ENCODE data around the gene SCARB1.

DNA sequence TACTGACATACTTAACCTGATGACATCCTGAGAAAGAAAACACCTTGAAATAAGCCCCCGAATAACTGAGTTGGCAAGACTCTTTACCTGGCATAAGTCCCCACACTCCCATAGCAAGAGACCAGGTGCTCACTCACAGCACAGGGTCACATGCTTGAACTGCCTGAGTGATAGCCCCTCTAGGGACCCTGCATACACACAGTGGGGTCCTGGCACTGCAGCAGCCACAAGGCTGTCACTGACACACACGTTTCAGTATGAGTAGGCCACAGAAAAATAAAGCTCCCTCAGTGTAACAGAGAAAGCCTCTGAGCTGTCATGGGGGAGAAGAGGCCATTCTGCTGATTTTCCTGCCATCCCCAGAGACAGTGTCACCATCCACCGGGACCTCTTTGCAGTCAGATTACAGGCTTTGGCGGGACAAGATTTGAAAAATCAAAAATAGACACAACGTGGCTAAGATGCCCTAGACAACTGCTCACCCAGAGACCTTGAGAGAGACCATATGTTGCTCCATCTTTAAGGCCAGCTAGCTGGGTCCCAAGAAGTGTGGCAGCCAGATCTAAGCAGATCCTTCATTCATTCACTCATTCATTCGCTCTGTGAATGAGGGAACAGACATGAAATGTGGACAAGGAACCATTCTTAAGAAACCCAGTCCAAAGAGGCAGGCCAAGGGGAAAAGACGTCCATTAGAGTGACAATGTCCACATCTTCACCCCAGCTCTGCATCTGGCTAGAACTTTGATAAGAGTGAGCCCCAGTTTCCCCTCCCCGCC lies 1.6 kb downstream of the SCARB1 start:
- TF ChIP-seq, protein P1, sequence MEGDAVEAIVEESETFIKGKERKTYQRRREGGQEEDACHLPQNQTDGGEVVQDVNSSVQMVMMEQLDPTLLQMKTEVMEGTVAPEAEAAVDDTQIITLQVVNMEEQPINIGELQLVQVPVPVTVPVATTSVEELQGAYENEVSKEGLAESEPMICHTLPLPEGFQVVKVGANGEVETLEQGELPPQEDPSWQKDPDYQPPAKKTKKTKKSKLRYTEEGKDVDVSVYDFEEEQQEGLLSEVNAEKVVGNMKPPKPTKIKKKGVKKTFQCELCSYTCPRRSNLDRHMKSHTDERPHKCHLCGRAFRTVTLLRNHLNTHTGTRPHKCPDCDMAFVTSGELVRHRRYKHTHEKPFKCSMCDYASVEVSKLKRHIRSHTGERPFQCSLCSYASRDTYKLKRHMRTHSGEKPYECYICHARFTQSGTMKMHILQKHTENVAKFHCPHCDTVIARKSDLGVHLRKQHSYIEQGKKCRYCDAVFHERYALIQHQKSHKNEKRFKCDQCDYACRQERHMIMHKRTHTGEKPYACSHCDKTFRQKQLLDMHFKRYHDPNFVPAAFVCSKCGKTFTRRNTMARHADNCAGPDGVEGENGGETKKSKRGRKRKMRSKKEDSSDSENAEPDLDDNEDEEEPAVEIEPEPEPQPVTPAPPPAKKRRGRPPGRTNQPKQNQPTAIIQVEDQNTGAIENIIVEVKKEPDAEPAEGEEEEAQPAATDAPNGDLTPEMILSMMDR (IDR thresholded peaks at IDR 0.05): no peak
- no peak for TF ChIP-seq POLR2A (IDR thresholded peaks at IDR 0.05)
